ENCODE results near the gene RARRES1. TPM values are rescaled to one million over a fixed set of nuclear protein-coding genes. Genes with fewer than 3 reads are reported as not detected.
A peak's percentile ranks its signal among the peaks of the same experiment; 100 is the strongest.

The RARRES1 gene
- total RNA-seq, 1 donor from 2014 or later: 2.4 TPM

GRCh38 chr3:158671821-158672214 is 60.4 kb downstream of the RARRES1 start:
- no peak for DNase-seq (ENCODE audit: extremely low spot score, unreplicated experiment)
- Mint-ChIP-seq H3K4me1 (ENCODE audit: unreplicated experiment) (peaks cover 20% of the 10 kb centered on the region), H3K36me3 (ENCODE audit: unreplicated experiment) (peaks cover 11% of the 10 kb centered on the region), H3K9me3 (ENCODE audit: unreplicated experiment) (no peaks in the 10 kb centered on the region), H3K27ac (ENCODE audit: unreplicated experiment) (peak overlapping the region; percentile 93), H3K27me3 (ENCODE audit: unreplicated experiment) (no peaks in the 10 kb centered on the region), H3K4me3 (ENCODE audit: unreplicated experiment) (peak overlapping the region; percentile 88)
- TF ChIP-seq CTCF (IDR thresholded peaks at IDR 0.05): no peak

- H3K27me3 Mint-ChIP-seq (ENCODE audit: unreplicated experiment): no peaks in the 10 kb centered on the region
- no peak for TF ChIP-seq CTCF (IDR thresholded peaks at IDR 0.05)
- no peaks in the 10 kb centered on the region for H3K9me3 Mint-ChIP-seq (ENCODE audit: unreplicated experiment)
- no peak for DNase-seq (ENCODE audit: extremely low spot score, unreplicated experiment)
- H3K27ac Mint-ChIP-seq (ENCODE audit: unreplicated experiment): no peak overlapping the region
- peaks cover 30% of the 10 kb centered on the region for H3K36me3 Mint-ChIP-seq (ENCODE audit: unreplicated experiment)
- H3K4me1 Mint-ChIP-seq (ENCODE audit: unreplicated experiment): peaks cover 20% of the 10 kb centered on the region
- H3K4me3 Mint-ChIP-seq (ENCODE audit: unreplicated experiment): no peak overlapping the region
Observed at GRCh38 chr3:158668506-158668905, 63.8 kb downstream of the RARRES1 start.

- H3K27me3 Mint-ChIP-seq (ENCODE audit: unreplicated experiment): no peaks in the 10 kb centered on the region
- peaks cover 38% of the 10 kb centered on the region for H3K36me3 Mint-ChIP-seq (ENCODE audit: unreplicated experiment)
- peaks cover 4% of the 10 kb centered on the region for H3K4me1 Mint-ChIP-seq (ENCODE audit: unreplicated experiment)
- no peak for TF ChIP-seq CTCF (IDR thresholded peaks at IDR 0.05)
- no peak overlapping the region for H3K27ac Mint-ChIP-seq (ENCODE audit: unreplicated experiment)
- no peaks in the 10 kb centered on the region for H3K9me3 Mint-ChIP-seq (ENCODE audit: unreplicated experiment)
- DNase-seq (ENCODE audit: extremely low spot score, unreplicated experiment): no peak
- no peak overlapping the region for H3K4me3 Mint-ChIP-seq (ENCODE audit: unreplicated experiment)
Observed at GRCh38 chr3:158666416-158666815, 65.8 kb downstream of the RARRES1 start.

- no peaks in the 10 kb centered on the region for H3K4me1 Mint-ChIP-seq (ENCODE audit: unreplicated experiment)
- H3K27me3 Mint-ChIP-seq (ENCODE audit: unreplicated experiment): no peaks in the 10 kb centered on the region
- no peak for TF ChIP-seq CTCF (IDR thresholded peaks at IDR 0.05)
- no peak overlapping the region for H3K27ac Mint-ChIP-seq (ENCODE audit: unreplicated experiment)
- peaks cover 37% of the 10 kb centered on the region for H3K36me3 Mint-ChIP-seq (ENCODE audit: unreplicated experiment)
- DNase-seq (ENCODE audit: extremely low spot score, unreplicated experiment): no peak
- H3K9me3 Mint-ChIP-seq (ENCODE audit: unreplicated experiment): no peaks in the 10 kb centered on the region
- H3K4me3 Mint-ChIP-seq (ENCODE audit: unreplicated experiment): no peak overlapping the region
Observed at GRCh38 chr3:158663832-158664231, 68.4 kb downstream of the RARRES1 start.

GRCh38 chr3:158663246-158663645 is 69.0 kb downstream of the RARRES1 start:
- H3K36me3 Mint-ChIP-seq (ENCODE audit: unreplicated experiment): peaks cover 35% of the 10 kb centered on the region
- H3K4me1 Mint-ChIP-seq (ENCODE audit: unreplicated experiment): no peaks in the 10 kb centered on the region
- no peak for TF ChIP-seq CTCF (IDR thresholded peaks at IDR 0.05)
- no peak overlapping the region for H3K27ac Mint-ChIP-seq (ENCODE audit: unreplicated experiment)
- no peak for DNase-seq (ENCODE audit: extremely low spot score, unreplicated experiment)
- H3K4me3 Mint-ChIP-seq (ENCODE audit: unreplicated experiment): no peak overlapping the region
- H3K27me3 Mint-ChIP-seq (ENCODE audit: unreplicated experiment): no peaks in the 10 kb centered on the region
- no peaks in the 10 kb centered on the region for H3K9me3 Mint-ChIP-seq (ENCODE audit: unreplicated experiment)
